ENCODE results near the gene NTRK1. TPM values are rescaled to one million over a fixed set of nuclear protein-coding genes. Genes with fewer than 3 reads are reported as not detected.

The NTRK1 gene
- total RNA-seq, 2 experiments from 2014 or later: 1.6 to 1.8 TPM

DNA sequence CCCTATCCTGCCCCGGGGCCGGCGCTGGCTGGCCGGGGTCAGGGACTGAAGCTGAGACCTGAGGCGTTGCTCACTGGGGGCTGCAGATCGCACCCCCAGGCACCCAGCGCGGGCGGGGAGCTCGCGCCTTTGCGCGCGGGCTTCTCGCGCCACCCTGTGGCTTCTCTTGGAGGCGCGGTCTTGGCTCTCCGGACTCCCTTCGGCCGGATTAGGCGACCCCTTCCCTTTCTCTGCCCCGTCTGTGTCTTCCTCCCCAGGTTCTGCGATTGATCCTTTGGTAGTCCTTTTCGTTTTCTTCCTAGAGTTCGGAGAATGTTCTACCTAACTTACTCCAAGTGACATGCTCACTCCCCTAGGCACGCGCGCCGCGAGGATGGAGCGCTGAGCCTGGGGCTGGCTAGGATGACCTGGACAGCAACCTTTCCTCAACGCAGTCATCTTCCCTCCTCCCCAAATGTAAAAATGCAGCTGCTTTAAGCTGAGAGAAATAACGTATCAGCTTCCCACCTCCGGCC is 495 bp upstream of the NTRK1 start:
- DNase-seq: peak; percentile 64
- Mint-ChIP-seq H3K9me3 (no peaks in the 10 kb centered on the region), H3K27ac (no peak overlapping the region), H3K4me3 (peak overlapping the region; percentile 74), H3K36me3 (ENCODE audit: low read depth) (no peaks in the 10 kb centered on the region), H3K27me3 (peaks cover 72% of the 10 kb centered on the region), H3K4me1 (peaks cover 52% of the 10 kb centered on the region)
- ChIA-PET CTCF (interaction anchor here (0.7 to 8.3 kb wide), 36 partner anchors 9 to 240 kb away, joined by 3 to 238 read pairs (median 5); partner anchors contain the start of genes CRABP2, HDGF, ISG20L2 and METTL25B), POLR2A (interaction anchor here (0.9 to 4.9 kb wide), 15 partner anchors 11 to 133 kb away, joined by 3 to 52 read pairs (median 9); partner anchors contain the start of genes HDGF, ISG20L2, METTL25B and SH2D2A)

DNA sequence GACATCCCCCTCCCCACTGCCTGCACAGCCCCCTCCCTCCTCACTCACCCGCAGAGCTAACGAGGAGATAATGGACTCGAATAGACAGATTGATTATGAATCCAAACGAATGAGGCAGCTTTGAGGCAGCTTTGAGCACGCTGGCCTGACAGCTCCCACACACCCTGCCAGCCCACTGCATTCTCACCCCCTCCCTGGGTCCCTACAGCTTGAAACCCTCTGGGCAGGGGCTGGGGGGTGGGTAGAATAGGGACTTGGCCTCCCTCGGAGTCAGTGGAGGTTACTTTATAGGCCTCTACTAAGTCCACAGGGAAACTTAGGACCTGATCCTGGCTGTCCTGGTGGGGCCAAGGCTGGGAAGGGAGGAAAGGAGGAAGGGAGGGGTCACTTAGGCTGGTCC is 1.9 kb downstream of the NTRK1 start:
- peaks cover 56% of the 10 kb centered on the region for H3K27me3 Mint-ChIP-seq

GRCh38 chr1:156862997-156863599 is 2.4 kb downstream of the NTRK1 start:
- Mint-ChIP-seq H3K4me3 (peak overlapping the region; percentile 6), H3K27me3 (peaks cover 53% of the 10 kb centered on the region), H3K4me1 (peaks cover 76% of the 10 kb centered on the region), H3K27ac (peak overlapping the region; percentile 16), H3K9me3 (no peaks in the 10 kb centered on the region), H3K36me3 (ENCODE audit: low read depth) (no peaks in the 10 kb centered on the region)
- ChIA-PET POLR2A (interaction anchor here (1.1 to 4.9 kb wide), 5 partner anchors 18 to 136 kb away, joined by 3 to 52 read pairs (median 8); partner anchors contain the start of genes ISG20L2 and METTL25B), CTCF (interaction anchor here (0.9 to 8.3 kb wide), 5 partner anchors 27 to 136 kb away, joined by 4 to 238 read pairs (median 88); partner anchors contain the start of genes ISG20L2 and METTL25B)
- DNase-seq: no peak

More for the DNA sequence above, 1.9 kb downstream of the NTRK1 start:
- ChIA-PET POLR2A (interaction anchor here (1.1 to 4.9 kb wide), 5 partner anchors 18 to 135 kb away, joined by 3 to 52 read pairs (median 8); partner anchors contain the start of genes ISG20L2 and METTL25B), CTCF (interaction anchor here (0.9 to 8.3 kb wide), 7 partner anchors 26 to 135 kb away, joined by 4 to 238 read pairs (median 73); partner anchors contain the start of genes ISG20L2, METTL25B and PRCC)
- no peaks in the 10 kb centered on the region for H3K36me3 Mint-ChIP-seq (ENCODE audit: low read depth)
- H3K27ac Mint-ChIP-seq: no peak overlapping the region
- no peak overlapping the region for H3K4me3 Mint-ChIP-seq
- peaks cover 72% of the 10 kb centered on the region for H3K4me1 Mint-ChIP-seq
- DNase-seq: no peak
- H3K9me3 Mint-ChIP-seq: no peaks in the 10 kb centered on the region

- Mint-ChIP-seq H3K36me3 (ENCODE audit: low read depth) (no peaks in the 10 kb centered on the region), H3K4me1 (peaks cover 74% of the 10 kb centered on the region), H3K9me3 (no peaks in the 10 kb centered on the region), H3K27ac (no peak overlapping the region), H3K4me3 (peak overlapping the region; percentile 6), H3K27me3 (peaks cover 48% of the 10 kb centered on the region)
- ChIA-PET CTCF (interaction anchor here (0.9 to 8.3 kb wide), 5 partner anchors 27 to 136 kb away, joined by 4 to 238 read pairs (median 88); partner anchors contain the start of genes ISG20L2 and METTL25B), POLR2A (interaction anchor here (0.7 to 4.9 kb wide), 4 partner anchors 47 to 136 kb away, joined by 3 to 52 read pairs (median 24); partner anchors contain the start of genes ISG20L2, METTL25B and SH2D2A)
- no peak for DNase-seq
These were observed 3.0 kb downstream of the NTRK1 start for GRCh38 chr1:156863631-156864030.

DNA sequence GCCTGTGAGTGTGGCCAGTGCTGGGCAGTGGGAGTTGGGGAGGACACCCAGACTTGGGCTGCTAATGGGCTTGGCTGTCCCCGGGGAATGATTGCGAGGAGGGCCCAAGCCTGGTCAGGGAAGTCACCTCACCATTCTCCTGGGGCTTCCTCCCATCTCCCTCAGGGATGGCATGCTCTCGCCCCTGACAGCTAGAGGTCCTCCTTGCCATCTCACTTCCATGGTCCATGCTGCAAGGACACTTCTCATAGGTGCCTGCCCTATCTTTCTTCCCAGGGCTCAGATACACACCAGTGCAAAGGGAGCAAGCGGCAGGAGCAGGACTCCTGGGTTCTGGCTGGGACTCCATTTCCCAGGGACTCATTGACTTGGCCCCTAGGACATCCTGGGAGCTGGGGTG is 4.1 kb downstream of the NTRK1 start:
- DNase-seq: no peak
- H3K27me3 Mint-ChIP-seq: peaks cover 44% of the 10 kb centered on the region
- H3K4me3 Mint-ChIP-seq: no peak overlapping the region
- no peak overlapping the region for H3K27ac Mint-ChIP-seq
- no peaks in the 10 kb centered on the region for H3K9me3 Mint-ChIP-seq
- H3K36me3 Mint-ChIP-seq (ENCODE audit: low read depth): no peaks in the 10 kb centered on the region
- H3K4me1 Mint-ChIP-seq: peaks cover 66% of the 10 kb centered on the region
- CTCF ChIA-PET: interaction anchor here (0.7 to 8.3 kb wide), 2 partner anchors 69 to 137 kb away, joined by 3 to 154 read pairs; partner anchors contain the start of genes ISG20L2 and METTL25B
- POLR2A ChIA-PET: interaction anchor here (1.2 kb wide), 1 partner anchor 113 kb away, joined by 3 read pairs; the partner anchor contains the start of gene HDGF

- Mint-ChIP-seq H3K4me1 (peaks cover 64% of the 10 kb centered on the region), H3K36me3 (ENCODE audit: low read depth) (no peaks in the 10 kb centered on the region), H3K9me3 (no peaks in the 10 kb centered on the region), H3K27ac (no peak overlapping the region), H3K27me3 (peaks cover 41% of the 10 kb centered on the region), H3K4me3 (no peak overlapping the region)
- POLR2A ChIA-PET: interaction anchor here (1.2 kb wide), 2 partner anchors 64 to 114 kb away, joined by 3 to 4 read pairs; partner anchors contain the start of gene HDGF
- CTCF ChIA-PET: interaction anchor here (0.7 to 1.2 kb wide), 2 partner anchors 24 to 70 kb away, joined by 3 read pairs; no protein-coding TSS in a partner anchor
- no peak for DNase-seq
These were observed 4.6 kb downstream of the NTRK1 start for GRCh38 chr1:156865258-156865657.

GRCh38 chr1:156865865-156866248 is 5.2 kb downstream of the NTRK1 start:
- Mint-ChIP-seq H3K9me3 (no peaks in the 10 kb centered on the region), H3K4me3 (no peak overlapping the region), H3K27me3 (peaks cover 41% of the 10 kb centered on the region), H3K36me3 (ENCODE audit: low read depth) (no peaks in the 10 kb centered on the region), H3K4me1 (peaks cover 67% of the 10 kb centered on the region), H3K27ac (peak overlapping the region; percentile 61)
- DNase-seq: no peak
- CTCF ChIA-PET: interaction anchor here (0.6 to 1.2 kb wide), 3 partner anchors 24 to 176 kb away, joined by 3 to 4 read pairs (median 3); no protein-coding TSS in a partner anchor
- POLR2A ChIA-PET: interaction anchor here (1.2 kb wide), 2 partner anchors 64 to 114 kb away, joined by 3 to 4 read pairs; partner anchors contain the start of gene HDGF

DNA sequence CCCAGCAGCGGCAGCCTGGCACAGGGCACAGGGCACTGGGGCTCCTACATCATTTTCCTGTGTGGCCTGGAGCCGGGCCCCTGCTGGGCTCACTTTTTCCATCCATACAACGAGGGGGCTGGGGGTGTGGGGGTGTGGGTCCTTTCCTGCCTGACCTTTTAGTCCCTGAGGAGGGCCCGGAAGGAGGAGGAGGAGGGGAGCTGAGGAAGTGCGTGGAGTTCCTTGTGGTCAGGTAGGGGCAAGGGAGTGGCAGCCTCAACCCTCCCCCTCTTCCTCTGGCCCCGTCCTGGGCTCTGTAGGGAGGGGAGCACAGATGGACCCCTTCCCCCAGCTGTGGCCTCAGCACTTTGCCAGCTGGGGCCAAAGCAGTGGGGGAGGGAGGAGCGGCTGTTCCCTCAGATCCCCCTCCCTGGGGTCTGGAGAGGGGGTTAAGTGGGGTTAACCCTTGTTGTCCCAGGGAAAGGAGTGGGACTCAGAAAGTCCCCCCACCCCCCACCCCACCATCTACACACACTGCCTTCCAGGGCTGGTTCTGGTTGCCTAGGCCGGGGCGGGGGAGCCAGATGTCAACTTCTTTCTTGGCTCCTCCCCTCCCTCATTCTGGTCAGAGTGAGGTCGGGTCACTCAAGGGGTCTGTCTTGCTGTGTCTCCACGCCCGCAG is 5.7 kb downstream of the NTRK1 start:
- H3K27me3 Mint-ChIP-seq: peaks cover 41% of the 10 kb centered on the region
- ChIA-PET CTCF (interaction anchor here (0.6 to 1.2 kb wide), 3 partner anchors 23 to 177 kb away, joined by 3 to 4 read pairs (median 3); no protein-coding TSS in a partner anchor), POLR2A (interaction anchor here (0.8 to 1.2 kb wide), 2 partner anchors 9 to 65 kb away, joined by 3 to 4 read pairs; no protein-coding TSS in a partner anchor)
- DNase-seq: peak; percentile 26
- peaks cover 69% of the 10 kb centered on the region for H3K4me1 Mint-ChIP-seq
- H3K27ac Mint-ChIP-seq: peak overlapping the region; percentile 61
- no peaks in the 10 kb centered on the region for H3K36me3 Mint-ChIP-seq (ENCODE audit: low read depth)
- no peaks in the 10 kb centered on the region for H3K9me3 Mint-ChIP-seq
- no peak overlapping the region for H3K4me3 Mint-ChIP-seq

- Mint-ChIP-seq H3K36me3 (ENCODE audit: low read depth) (no peaks in the 10 kb centered on the region), H3K27ac (no peak overlapping the region), H3K9me3 (no peaks in the 10 kb centered on the region), H3K4me1 (peaks cover 49% of the 10 kb centered on the region), H3K4me3 (no peak overlapping the region), H3K27me3 (peaks cover 32% of the 10 kb centered on the region)
- CTCF ChIA-PET: no interaction called here
- no peak for DNase-seq
- POLR2A ChIA-PET: interaction anchor here (0.6 kb wide), 1 partner anchor 57 kb away, joined by 3 read pairs; no protein-coding TSS in a partner anchor
These were observed 7.7 kb downstream of the NTRK1 start for GRCh38 chr1:156868341-156868740.

DNA sequence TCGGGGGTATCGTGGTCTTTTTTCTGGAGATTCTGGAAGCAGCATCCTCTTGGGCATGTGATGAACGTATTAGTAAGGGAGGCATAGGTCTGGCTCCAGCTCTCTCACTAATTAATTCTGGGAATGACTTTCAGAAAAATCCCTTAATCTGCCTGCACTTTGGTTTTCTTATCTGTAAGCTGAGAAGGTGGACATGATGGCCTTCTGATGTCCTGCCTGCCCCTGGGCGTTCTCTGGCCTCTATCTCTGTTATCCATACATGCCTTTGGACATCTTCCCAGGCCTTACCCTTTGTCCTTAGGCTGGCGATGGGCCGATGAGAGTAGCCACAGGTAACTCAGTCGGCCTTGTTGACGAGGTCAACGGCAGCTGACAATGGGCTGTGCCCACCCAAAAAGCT is 8.8 kb downstream of the NTRK1 start:
- H3K4me1 Mint-ChIP-seq: peaks cover 38% of the 10 kb centered on the region
- H3K9me3 Mint-ChIP-seq: no peaks in the 10 kb centered on the region
- no peak overlapping the region for H3K4me3 Mint-ChIP-seq
- H3K27me3 Mint-ChIP-seq: peaks cover 26% of the 10 kb centered on the region
- H3K27ac Mint-ChIP-seq: no peak overlapping the region
- DNase-seq: no peak
- POLR2A ChIA-PET: no interaction called here
- CTCF ChIA-PET: interaction anchor here (1.1 to 1.6 kb wide), 3 partner anchors 9 to 180 kb away, joined by 3 to 6 read pairs (median 5); partner anchors contain the start of gene NTRK1
- H3K36me3 Mint-ChIP-seq (ENCODE audit: low read depth): no peaks in the 10 kb centered on the region

GRCh38 chr1:156873659-156874058 is 13.0 kb downstream of the NTRK1 start:
- ChIA-PET POLR2A (no interaction called here), CTCF (interaction anchor here (1.3 to 1.6 kb wide), 3 partner anchors 12 to 54 kb away, joined by 3 to 6 read pairs (median 4); no protein-coding TSS in a partner anchor)
- no peaks in the 10 kb centered on the region for H3K9me3 Mint-ChIP-seq
- H3K27me3 Mint-ChIP-seq: peaks cover 47% of the 10 kb centered on the region
- H3K4me1 Mint-ChIP-seq: peaks cover 10% of the 10 kb centered on the region
- no peak overlapping the region for H3K4me3 Mint-ChIP-seq
- DNase-seq: no peak
- H3K36me3 Mint-ChIP-seq (ENCODE audit: low read depth): no peaks in the 10 kb centered on the region
- H3K27ac Mint-ChIP-seq: no peak overlapping the region

GRCh38 chr1:156874142-156874541 is 13.5 kb downstream of the NTRK1 start:
- H3K27ac Mint-ChIP-seq: no peak overlapping the region
- H3K36me3 Mint-ChIP-seq (ENCODE audit: low read depth): no peaks in the 10 kb centered on the region
- DNase-seq: no peak
- ChIA-PET CTCF (interaction anchor here (1.0 to 1.6 kb wide), 4 partner anchors 13 to 54 kb away, joined by 3 to 6 read pairs (median 4); no protein-coding TSS in a partner anchor), POLR2A (no interaction called here)
- H3K27me3 Mint-ChIP-seq: peaks cover 50% of the 10 kb centered on the region
- peaks cover 10% of the 10 kb centered on the region for H3K4me1 Mint-ChIP-seq
- no peak overlapping the region for H3K4me3 Mint-ChIP-seq
- H3K9me3 Mint-ChIP-seq: no peaks in the 10 kb centered on the region
